ENCODE measurements around the gene ST3GAL4. TPM values are rescaled to one million over a fixed set of nuclear protein-coding genes. Genes with fewer than 3 reads are reported as not detected.

Gene ST3GAL4
- total and polyA plus RNA-seq, 9 of the 15 experiments (the other 6 are each of a cell fraction or from before 2014, with no cell fraction given), result 0.27 to 22.9 (median 10.5) TPM

DNA sequence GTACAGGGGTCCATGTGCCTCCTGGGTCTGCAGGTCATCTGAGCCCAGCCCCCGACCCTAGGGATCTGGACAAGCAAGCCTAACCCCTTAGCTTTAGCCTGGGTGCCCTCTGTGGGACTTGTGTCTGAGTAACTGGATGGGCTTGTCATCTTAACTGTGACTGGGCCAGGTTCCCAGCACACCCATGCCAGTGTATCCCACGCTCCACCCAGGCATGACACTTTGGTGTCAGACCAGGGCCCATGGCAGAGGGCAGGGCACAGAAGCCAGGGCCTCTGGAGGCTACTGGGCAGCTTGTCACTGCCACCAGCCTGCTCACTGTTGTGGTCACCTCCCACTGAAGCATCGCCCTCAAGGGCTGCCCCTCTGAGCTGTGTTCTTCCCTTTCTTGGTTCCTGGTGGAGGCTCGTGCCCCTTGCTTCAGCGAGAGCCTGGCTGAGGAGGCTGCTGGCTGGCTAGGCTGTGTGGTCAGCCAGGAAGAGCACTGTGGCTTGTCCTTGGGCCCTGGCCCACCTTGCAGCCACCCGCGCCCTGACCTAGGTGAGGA lies 80.8 kb downstream of the ST3GAL4 start:
- no peak overlapping the region for H3K9ac ChIP-seq (ENCODE audit: insufficient read depth in 1 of 2, low read depth in 2 of 2, low read length in 2 of 2)
- ChIA-PET POLR2A (interaction anchor here (1.0 kb wide), 1 partner anchor 29 kb away, joined by 3 read pairs; no protein-coding TSS in a partner anchor), CTCF (ENCODE audit: low intra/inter-chr PET ratio) (no interaction called here)
- TF ChIP-seq FOXJ3 (CRISPR knock-in tag; IDR thresholded peaks at IDR 0.05), result no peak
- H3K4me3 ChIP-seq, result no peak overlapping the region
- ATAC-seq (no peak), DNase-seq (ENCODE audit: extremely low read depth in 1 of 4, low spot score in 3 of 4) (no peak), FAIRE-seq (no peak)
- H3K9me1 ChIP-seq (ENCODE audit: control insufficient read depth, insufficient read depth, low read length), result no peaks in the 10 kb centered on the region
- peaks cover 0 to 20% of the 10 kb centered on the region in 2 experiments; a peak in 4 of 5 replicates for H3K4me1 ChIP-seq (replicated peaks in 1 of 2; ENCODE audit: control insufficient read depth in 2 of 2, insufficient read depth in 2 of 2, low read length in 2 of 2)
- H3K36me3 ChIP-seq (ENCODE audit: control insufficient read depth, insufficient read depth, low read length), result no peaks in the 10 kb centered on the region
- H3K27ac ChIP-seq (ENCODE audit: extremely low read depth, low read depth, low read length), result no peak overlapping the region
- H3K79me2 ChIP-seq (ENCODE audit: control insufficient read depth, insufficient read depth, low read length), result no peaks in the 10 kb centered on the region
- BruUV-seq (replicated peaks), result no TSS peak
- H4K20me1 ChIP-seq (replicated peaks; ENCODE audit: control insufficient read depth, insufficient read depth, low read length), result peaks cover 11% of the 10 kb centered on the region
- H2AFZ ChIP-seq (ENCODE audit: low read depth, low read length), result no peak overlapping the region
- 45% methylated on average over 6 of the region's 7 CpGs for WGBS (ENCODE audit: insufficient coverage, low coverage, missing lambda C conversion rate)
- in situ Hi-C loops (cut with MboI) (no loop called here), intact Hi-C loops (cut with micrococcal nuclease) (no loop called here)
- H3K27me3 ChIP-seq (ENCODE audit: control insufficient read depth in 2 of 2, insufficient read depth in 2 of 2, low read length in 2 of 2), result peaks cover 0 to 44% of the 10 kb centered on the region in 2 experiments; a peak in 3 of 5 replicates
- H3K9me3 ChIP-seq (replicated peaks; ENCODE audit: control insufficient read depth, insufficient read depth, low read depth, low read length), result no peaks in the 10 kb centered on the region
- H3K4me2 ChIP-seq (ENCODE audit: insufficient read depth, low read length), result no peak overlapping the region

DNA sequence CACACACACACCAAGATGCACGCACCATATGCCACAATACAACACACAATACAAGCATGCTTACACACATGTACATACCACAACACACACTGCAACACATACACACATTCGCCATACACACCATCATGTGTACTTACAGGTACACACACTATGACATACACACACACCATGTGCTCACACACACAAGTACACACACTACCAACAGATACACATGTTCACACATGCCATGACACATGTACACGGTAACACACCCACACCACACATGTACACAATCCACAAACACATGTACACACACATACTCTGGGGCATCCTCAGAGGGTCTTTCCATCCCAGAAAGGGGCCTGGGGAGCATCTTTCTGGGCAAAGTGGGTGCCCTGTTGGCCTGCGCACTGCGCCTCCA lies 82.2 kb downstream of the ST3GAL4 start:
- Histone ChIP-seq H3K9me1 (ENCODE audit: control insufficient read depth, insufficient read depth, low read length) (no peaks in the 10 kb centered on the region), H3K36me3 (ENCODE audit: control insufficient read depth, insufficient read depth, low read length) (no peaks in the 10 kb centered on the region), H2AFZ (ENCODE audit: low read depth, low read length) (no peak overlapping the region), H3K27me3 (ENCODE audit: control insufficient read depth in 2 of 2, insufficient read depth in 2 of 2, low read length in 2 of 2) (peaks cover 4 to 35% of the 10 kb centered on the region in 2 experiments; a peak in 4 of 5 replicates), H3K4me1 (replicated peaks in 1 of 2; ENCODE audit: control insufficient read depth in 2 of 2, insufficient read depth in 2 of 2, low read length in 2 of 2) (peaks cover 0 to 17% of the 10 kb centered on the region in 2 experiments; a peak in 4 of 5 replicates), H3K4me3 (no peak overlapping the region), H3K79me2 (ENCODE audit: control insufficient read depth, insufficient read depth, low read length) (no peaks in the 10 kb centered on the region), H3K9me3 (replicated peaks; ENCODE audit: control insufficient read depth, insufficient read depth, low read depth, low read length) (no peaks in the 10 kb centered on the region), H3K27ac (ENCODE audit: extremely low read depth, low read depth, low read length) (no peak overlapping the region), H3K9ac (ENCODE audit: insufficient read depth in 1 of 2, low read depth in 2 of 2, low read length in 2 of 2) (no peak overlapping the region), H4K20me1 (replicated peaks; ENCODE audit: control insufficient read depth, insufficient read depth, low read length) (peaks cover 11% of the 10 kb centered on the region; the same call in 1 of the 2 replicates), H3K4me2 (ENCODE audit: insufficient read depth, low read length) (no peak overlapping the region)
- 73% methylated on average over 5 of the region's 5 CpGs for WGBS (ENCODE audit: insufficient coverage, low coverage, missing lambda C conversion rate)
- ChIA-PET CTCF (ENCODE audit: low intra/inter-chr PET ratio) (no interaction called here), POLR2A (no interaction called here)
- in situ Hi-C loops (cut with MboI) (no loop called here), intact Hi-C loops (cut with micrococcal nuclease) (no loop called here)
- TF ChIP-seq ELF1 (tag; IDR thresholded peaks at IDR 0.05) (no peak), KDM1A (IDR thresholded peaks at IDR 0.05) (0 out of 4 replicates have a peak, but pooled peaks of 1 of the 2 experiments have one; percentile 13), TSC22D4 (tag; IDR thresholded peaks at IDR 0.05) (0 out of 2 replicates have a peak, but pooled peaks have one; percentile 44), C11orf30 (IDR thresholded peaks at IDR 0.05; ENCODE audit: low read depth) (no peak), MED1 (CRISPR knock-in tag; IDR thresholded peaks at IDR 0.05; ENCODE audit: borderline replicate concordance) (no peak)
- TF ChIP-seq, protein P1, sequence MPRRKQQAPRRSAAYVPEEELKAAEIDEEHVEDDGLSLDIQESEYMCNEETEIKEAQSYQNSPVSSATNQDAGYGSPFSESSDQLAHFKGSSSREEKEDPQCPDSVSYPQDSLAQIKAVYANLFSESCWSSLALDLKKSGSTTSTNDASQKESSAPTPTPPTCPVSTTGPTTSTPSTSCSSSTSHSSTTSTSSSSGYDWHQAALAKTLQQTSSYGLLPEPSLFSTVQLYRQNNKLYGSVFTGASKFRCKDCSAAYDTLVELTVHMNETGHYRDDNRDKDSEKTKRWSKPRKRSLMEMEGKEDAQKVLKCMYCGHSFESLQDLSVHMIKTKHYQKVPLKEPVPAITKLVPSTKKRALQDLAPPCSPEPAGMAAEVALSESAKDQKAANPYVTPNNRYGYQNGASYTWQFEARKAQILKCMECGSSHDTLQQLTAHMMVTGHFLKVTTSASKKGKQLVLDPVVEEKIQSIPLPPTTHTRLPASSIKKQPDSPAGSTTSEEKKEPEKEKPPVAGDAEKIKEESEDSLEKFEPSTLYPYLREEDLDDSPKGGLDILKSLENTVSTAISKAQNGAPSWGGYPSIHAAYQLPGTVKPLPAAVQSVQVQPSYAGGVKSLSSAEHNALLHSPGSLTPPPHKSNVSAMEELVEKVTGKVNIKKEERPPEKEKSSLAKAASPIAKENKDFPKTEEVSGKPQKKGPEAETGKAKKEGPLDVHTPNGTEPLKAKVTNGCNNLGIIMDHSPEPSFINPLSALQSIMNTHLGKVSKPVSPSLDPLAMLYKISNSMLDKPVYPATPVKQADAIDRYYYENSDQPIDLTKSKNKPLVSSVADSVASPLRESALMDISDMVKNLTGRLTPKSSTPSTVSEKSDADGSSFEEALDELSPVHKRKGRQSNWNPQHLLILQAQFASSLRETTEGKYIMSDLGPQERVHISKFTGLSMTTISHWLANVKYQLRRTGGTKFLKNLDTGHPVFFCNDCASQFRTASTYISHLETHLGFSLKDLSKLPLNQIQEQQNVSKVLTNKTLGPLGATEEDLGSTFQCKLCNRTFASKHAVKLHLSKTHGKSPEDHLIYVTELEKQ (CRISPR knock-in tag; IDR thresholded peaks at IDR 0.05), result no peak
- no peak for DNase-seq (ENCODE audit: extremely low read depth in 1 of 4, low spot score in 3 of 4)
- no peak for ATAC-seq
- BruUV-seq (replicated peaks), result no TSS peak
- no peak for FAIRE-seq

Data from K562 (cell line).